GM23248 (cell line): ENCODE data around the gene UGT2A3. TPM values are rescaled to one million over a fixed set of nuclear protein-coding genes. Genes with fewer than 3 reads are reported as not detected.

Experiments used
- DNase-seq: peaks from one replicate; pipeline ENCODE4 v3.0.0-alpha.2; 2015
- H2AFZ ChIP-seq: fragments of 200-600 bp; sonication (generic); 2 replicates; pipeline ENCODE4 v1.6.1; 2016; ENCODE audit warnings: antibody characterized with exemption
- H3F3A ChIP-seq: fragments of 200-600 bp; sonication (generic); 2 replicates; pipeline ENCODE4 v1.6.1; 2016; ENCODE audit warnings: mild to moderate bottlenecking, antibody characterized with exemption, mixed run types; ENCODE audit not compliant: insufficient read depth
- H3K27ac ChIP-seq: fragments of 200-600 bp; sonication (generic); 2 replicates; pipeline ENCODE4 v1.5.1; 2016; ENCODE audit warnings: mild to moderate bottlenecking
- H3K27me3 ChIP-seq: fragments of 200-600 bp; sonication (generic); replicated peaks from 2 replicates; pipeline ENCODE4 v1.6.1; 2016; ENCODE audit warnings: mild to moderate bottlenecking; ENCODE audit not compliant: insufficient read depth
- H3K36me3 ChIP-seq: fragments of 200-600 bp; sonication (generic); 2 replicates; pipeline ENCODE4 v1.6.1; 2016; ENCODE audit warnings: low read depth, mild to moderate bottlenecking
- H3K4me1 ChIP-seq: fragments of 200-600 bp; sonication (generic); 2 replicates; pipeline ENCODE4 v1.6.1; 2016; ENCODE audit warnings: mild to moderate bottlenecking; ENCODE audit not compliant: insufficient read depth
- H3K4me2 ChIP-seq: fragments of 200-600 bp; sonication (generic); one replicate; pipeline ENCODE4 v1.6.1; 2016; ENCODE audit warnings: mild to moderate bottlenecking; ENCODE audit not compliant: unreplicated experiment
- H3K4me3 ChIP-seq: fragments of 200-600 bp; sonication (generic); 2 replicates; pipeline ENCODE4 v1.5.1; 2016; ENCODE audit warnings: mild to moderate bottlenecking
- H3K79me2 ChIP-seq: fragments of 200-600 bp; sonication (generic); 2 replicates; pipeline ENCODE4 v1.6.1; 2016; ENCODE audit warnings: mild to moderate bottlenecking; ENCODE audit not compliant: insufficient read depth
- H3K9ac ChIP-seq: fragments of 200-600 bp; sonication (generic); 2 replicates; pipeline ENCODE4 v1.6.1; 2016; ENCODE audit warnings: mild to moderate bottlenecking
- H3K9me2 ChIP-seq: fragments of 200-600 bp; sonication (generic); 2 replicates; pipeline ENCODE4 v1.6.1; 2016; ENCODE audit warnings: mixed run types, mild to moderate bottlenecking, moderate library complexity; ENCODE audit not compliant: insufficient read depth
- H3K9me3 ChIP-seq: fragments of 200-600 bp; sonication (generic); one replicate; pipeline ENCODE4 v1.6.1; 2017; ENCODE audit warnings: low read depth
- H4K20me1 ChIP-seq: fragments of 200-600 bp; sonication (generic); 2 replicates; pipeline ENCODE4 v1.6.0; 2016; ENCODE audit not compliant: insufficient read depth
- EZH2 ChIP-seq: fragments of 200-600 bp; sonication (generic); IDR thresholded peaks from 2 replicates; pipeline ENCODE4 v1.6.1; 2018; ENCODE audit warnings: antibody characterized with exemption, mild to moderate bottlenecking; ENCODE audit not compliant: insufficient read depth, poor library complexity, severe bottlenecking
- EZH2phosphoT487 ChIP-seq: fragments of 200-600 bp; sonication (generic); IDR thresholded peaks from 2 replicates; pipeline ENCODE4 v1.6.1; 2018; ENCODE audit warnings: antibody characterized with exemption, moderate library complexity, mild to moderate bottlenecking, low read depth; ENCODE audit not compliant: insufficient read depth
- WGBS, 2 experiments: methylation state at CpG; one replicate each; pipeline ENCODE4 v1.1.6; 2015 to 2017; ENCODE audit warnings: low lambda C conversion rate in 2 of 2, low coverage in 1 of 2; ENCODE audit errors: missing lambda C conversion rate in 2 of 2; 5-methylcytosine and 5-hydroxymethylcytosine counted together
- in situ Hi-C: fragments of 300-500 bp; cut with MboI; formaldehyde crosslinking; loops from 2 replicates; pipeline ENCODE4 v1.15.0; 2020
- polyA plus RNA-seq: library from polyadenylated mRNA; unstranded; fragments of >200 nt; fragmentation: Nextera tagmentation; extraction: Ambion mirVana; gene quantifications from 2 replicates; pipeline ENCODE4 v1.2.1, GENCODE V29; 2016
- total RNA-seq: library from RNA; depleted of rRNA; stranded (reverse); fragments of >200 nt; shearing (Covaris generic); gene quantifications from 2 replicates; pipeline ENCODE4 v1.2.3, GENCODE V29; 2014

UGT2A3 gene
- total and polyA plus RNA-seq, 2 experiments from 2014 or later = not detected

DNA sequence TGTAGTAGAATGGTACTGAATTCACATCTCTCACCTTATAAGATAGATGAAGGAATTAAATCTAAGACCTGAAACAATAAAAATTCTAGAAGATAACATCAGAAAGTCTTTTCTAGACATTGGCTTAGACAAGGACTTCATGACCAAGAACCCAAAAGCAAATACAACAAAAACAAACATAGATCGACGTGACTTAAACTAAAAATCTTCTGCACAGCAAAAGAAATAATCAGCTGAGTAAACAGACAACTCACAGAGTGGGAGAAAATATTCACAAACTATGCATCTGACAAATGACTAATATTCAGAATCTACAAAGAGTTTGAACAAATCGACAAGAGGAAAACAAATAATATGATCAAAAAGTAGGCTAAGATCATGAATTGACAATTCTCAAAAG, 38.8 kb downstream of the UGT2A3 start:
- in situ Hi-C loops = no loop called here
- H4K20me1 ChIP-seq = no peaks in the 10 kb centered on the region
- H3K4me3 ChIP-seq = no peak overlapping the region
- H3K9me3 ChIP-seq = no peaks in the 10 kb centered on the region
- H3K4me1 ChIP-seq = no peaks in the 10 kb centered on the region
- H2AFZ ChIP-seq = no peak overlapping the region
- H3K27ac ChIP-seq = no peak overlapping the region
- H3K9ac ChIP-seq = no peak overlapping the region
- 16 to 30% methylated on average over 3 of the region's 3 CpGs for WGBS, 2 experiments
- no peaks in the 10 kb centered on the region for H3F3A ChIP-seq
- H3K27me3 ChIP-seq = no peaks in the 10 kb centered on the region
- no peak for DNase-seq
- no peaks in the 10 kb centered on the region for H3K79me2 ChIP-seq
- TF ChIP-seq EZH2phosphoT487 (no peak), EZH2 (no peak)
- no peaks in the 10 kb centered on the region for H3K9me2 ChIP-seq
- no peak overlapping the region for H3K4me2 ChIP-seq
- H3K36me3 ChIP-seq = no peaks in the 10 kb centered on the region

DNA sequence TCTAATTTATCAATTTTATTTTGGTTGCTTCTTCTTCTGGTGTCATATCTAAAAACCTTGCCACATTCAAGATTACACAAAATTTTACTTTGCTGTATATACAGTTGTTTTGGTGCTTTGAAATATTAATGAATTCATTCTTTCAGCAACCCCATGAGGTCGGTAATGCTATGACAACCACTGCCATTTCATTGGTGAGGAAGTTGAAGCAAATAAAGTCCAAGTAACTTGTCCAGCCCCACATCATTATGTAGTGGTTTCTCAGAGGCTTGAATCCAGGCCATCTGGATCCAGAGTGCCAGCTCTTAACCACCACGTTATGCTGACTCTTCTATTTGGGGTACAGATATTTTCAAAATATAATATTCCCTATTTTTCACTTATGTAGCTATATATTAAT, 42.2 kb downstream of the UGT2A3 start:
- H3F3A ChIP-seq = no peaks in the 10 kb centered on the region

DNA sequence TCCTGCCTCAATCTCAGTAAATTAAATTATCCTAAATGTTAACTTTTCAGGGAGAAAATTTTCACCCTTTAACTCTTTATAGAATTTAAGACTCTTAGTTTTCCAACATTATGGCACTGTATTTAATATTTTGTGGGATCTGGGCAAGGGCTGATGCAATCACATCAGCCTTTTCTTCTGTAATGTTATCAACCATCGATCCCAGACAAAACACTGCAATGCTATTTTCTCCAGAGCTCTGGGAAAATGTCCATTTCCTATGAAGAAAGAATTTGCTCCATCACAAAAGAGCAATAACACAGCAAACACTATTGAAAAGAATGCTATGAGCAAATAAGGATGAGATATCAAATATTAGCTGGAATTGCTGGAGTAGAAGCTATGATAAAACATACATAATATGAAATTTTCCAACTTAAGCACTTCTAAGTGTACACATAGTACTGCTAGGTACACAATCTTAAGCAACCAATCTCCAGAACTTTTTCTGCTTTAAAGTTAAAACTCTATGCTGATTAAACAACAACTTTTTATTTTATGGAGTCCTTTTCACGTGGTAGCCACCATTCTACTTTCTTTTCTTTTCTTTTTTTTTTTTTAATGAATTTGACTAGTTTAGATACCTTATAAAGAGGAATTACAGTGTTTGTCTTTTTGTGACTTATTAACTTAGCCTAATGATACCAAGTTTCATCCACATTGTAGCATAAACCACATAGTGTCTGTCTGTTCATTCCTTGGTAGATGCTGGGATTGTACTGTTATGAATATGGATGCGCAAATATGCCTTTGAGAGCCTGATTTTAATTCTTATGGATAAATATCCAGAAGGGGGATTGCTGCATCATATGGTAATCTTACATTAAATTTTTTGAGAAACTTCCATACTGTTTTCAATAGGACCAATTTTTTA, 43.6 kb downstream of the UGT2A3 start:
- no peak overlapping the region for H3K4me2 ChIP-seq
- H3K27ac ChIP-seq = no peak overlapping the region
- H3K36me3 ChIP-seq = no peaks in the 10 kb centered on the region
- H3K79me2 ChIP-seq = no peaks in the 10 kb centered on the region
- TF ChIP-seq EZH2 (no peak), EZH2phosphoT487 (no peak)
- DNase-seq = no peak
- in situ Hi-C loops = no loop called here
- H3K9ac ChIP-seq = no peak overlapping the region
- H3K4me3 ChIP-seq = no peak overlapping the region
- no peak overlapping the region for H2AFZ ChIP-seq
- no peaks in the 10 kb centered on the region for H4K20me1 ChIP-seq
- H3K9me3 ChIP-seq = no peaks in the 10 kb centered on the region
- H3K9me2 ChIP-seq = no peaks in the 10 kb centered on the region
- no peaks in the 10 kb centered on the region for H3F3A ChIP-seq
- H3K27me3 ChIP-seq = no peaks in the 10 kb centered on the region
- H3K4me1 ChIP-seq = no peaks in the 10 kb centered on the region
- WGBS, 2 experiments = 17 to 20% methylated on average over 3 of the region's 3 CpGs

More for the DNA sequence above, 42.2 kb downstream of the UGT2A3 start:
- no peak overlapping the region for H3K4me3 ChIP-seq
- H3K27ac ChIP-seq = no peak overlapping the region
- H3K9me2 ChIP-seq = no peaks in the 10 kb centered on the region
- no peaks in the 10 kb centered on the region for H4K20me1 ChIP-seq
- no peaks in the 10 kb centered on the region for H3K36me3 ChIP-seq
- H3K9ac ChIP-seq = no peak overlapping the region
- DNase-seq = no peak
- no peak overlapping the region for H3K4me2 ChIP-seq
- 0 to 1% methylated on average over 2 of the region's 2 CpGs for WGBS, 2 experiments
- no peaks in the 10 kb centered on the region for H3K79me2 ChIP-seq
- no peaks in the 10 kb centered on the region for H3K27me3 ChIP-seq
- H2AFZ ChIP-seq = no peak overlapping the region
- no peaks in the 10 kb centered on the region for H3K9me3 ChIP-seq
- TF ChIP-seq EZH2phosphoT487 (no peak), EZH2 (no peak)
- H3K4me1 ChIP-seq = no peaks in the 10 kb centered on the region
- in situ Hi-C loops = no loop called here

DNA sequence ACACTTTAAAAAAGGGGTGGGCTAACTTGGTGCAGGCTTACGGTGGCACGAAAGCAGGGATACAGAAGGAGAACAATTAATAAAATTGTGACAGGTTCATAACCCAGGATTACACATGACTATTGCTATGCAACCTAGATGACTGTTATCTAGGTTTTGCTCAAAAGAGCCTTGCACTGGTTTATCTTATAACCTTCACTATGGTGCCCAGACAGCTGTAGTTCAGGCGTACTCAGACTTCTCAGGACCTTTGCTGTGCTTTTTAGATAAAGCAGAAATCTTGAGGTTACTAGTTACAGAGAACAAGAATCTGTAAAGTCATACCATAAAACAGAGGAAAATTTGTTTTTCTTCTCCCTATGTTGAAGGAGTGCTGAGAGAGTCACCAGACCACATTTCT, 44.4 kb downstream of the UGT2A3 start:
- Histone ChIP-seq H3K27ac (no peak overlapping the region), H3K79me2 (no peaks in the 10 kb centered on the region), H3K9ac (no peak overlapping the region), H3K4me1 (no peaks in the 10 kb centered on the region), H3K27me3 (no peaks in the 10 kb centered on the region), H3F3A (no peaks in the 10 kb centered on the region), H2AFZ (no peak overlapping the region), H4K20me1 (no peaks in the 10 kb centered on the region), H3K9me3 (no peaks in the 10 kb centered on the region), H3K36me3 (no peaks in the 10 kb centered on the region), H3K9me2 (no peaks in the 10 kb centered on the region), H3K4me3 (no peak overlapping the region), H3K4me2 (no peak overlapping the region)
- in situ Hi-C loops = no loop called here
- DNase-seq = no peak
- no peak for TF ChIP-seq EZH2phosphoT487
- TF ChIP-seq EZH2 = no peak
- WGBS, 2 experiments = 28 to 50% methylated on average over 3 of the region's 3 CpGs
